Spinal cord (tissue), 10 donors: ENCODE measurements around the gene SFN. TPM values are rescaled to one million over a fixed set of nuclear protein-coding genes. Genes with fewer than 3 reads are reported as not detected.
A peak's percentile ranks its signal among the peaks of the same experiment; 100 is the strongest.
"Not testable (repeated sequence)": the region's sequence is repeated elsewhere in the genome, so short reads cannot be mapped to it uniquely, and the experiment has no call there.

Experiments used
- DNase-seq, 6 donors: peaks; one replicate each; pipeline versions ENCODE4 v3.0.0 to v3.0.0-alpha.2; 2013 to 2015; ENCODE audit warnings: low spot score in 6 of 6, low read depth in 4 of 6
- H3K27ac ChIP-seq: one replicate; pipeline ENCODE4 v1.5.1; 2013; ENCODE audit warnings: low read depth, low read length, control low read depth
- H3K27me3 ChIP-seq: one replicate; pipeline ENCODE4 v1.6.1; 2013; ENCODE audit warnings: low read length; ENCODE audit not compliant: control insufficient read depth, insufficient read depth
- H3K36me3 ChIP-seq: one replicate; pipeline ENCODE4 v1.6.1; 2013; ENCODE audit warnings: low read length; ENCODE audit not compliant: control insufficient read depth, insufficient read depth
- H3K4me1 ChIP-seq: one replicate; pipeline ENCODE4 v1.6.1; 2013; ENCODE audit warnings: low read length; ENCODE audit not compliant: control insufficient read depth, insufficient read depth
- H3K4me3 ChIP-seq: one replicate; pipeline ENCODE4 v1.5.1; 2013; ENCODE audit warnings: low read depth, low read length, control low read depth
- H3K9me3 ChIP-seq: one replicate; pipeline ENCODE4 v1.6.1; 2013; ENCODE audit warnings: low read length; ENCODE audit not compliant: control insufficient read depth, insufficient read depth
- WGBS: methylation state at CpG from one replicate; pipeline ENCODE4 v1.1.5; 2013; ENCODE audit warnings: missing lambda C conversion rate; ENCODE audit not compliant: insufficient coverage; 5-methylcytosine and 5-hydroxymethylcytosine counted together
- polyA plus RNA-seq, 2 donors: library from polyadenylated mRNA; unstranded; fragments of 120-200 nt; gene quantifications; one replicate each; pipeline ENCODE4 v1.2.1, GENCODE V29; 2013; ENCODE audit not compliant: insufficient read length in 2 of 2
- total RNA-seq, 2 donors: library from RNA; depleted of rRNA in 1 of 2; stranded (reverse); fragments of 120-200 nt in 1 of 2; fragments of >200 nt in 1 of 2; gene quantifications; one replicate each; pipeline versions ENCODE4 v1.2.3 to v1.2.4, GENCODE V29; 2013 to 2014
- donor health status: healthy.

The SFN gene
- total and polyA plus RNA-seq, 4 donors = 0.30 to 0.66 (median 0.32) TPM; not detected in 1

DNA sequence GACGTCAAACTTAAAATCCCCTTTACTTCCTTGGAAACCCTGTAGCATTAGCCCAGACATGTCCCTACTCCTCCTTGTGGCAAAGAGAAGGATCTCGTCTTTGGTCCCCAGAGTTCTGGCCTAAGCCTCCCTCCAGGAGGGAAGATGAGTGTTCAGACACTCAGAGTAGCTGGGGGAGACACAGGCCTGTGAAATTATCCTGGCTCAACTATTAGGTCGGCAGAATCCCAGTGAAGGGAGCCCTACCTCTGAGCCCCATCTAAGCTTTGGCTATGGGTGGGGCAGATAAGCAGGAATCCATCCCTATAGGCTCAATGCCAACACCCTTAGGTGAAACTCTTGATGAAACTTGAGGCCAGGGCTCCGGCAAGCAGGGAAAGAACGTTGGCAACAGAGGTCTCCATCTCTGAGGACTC is 1.7 kb upstream of the SFN start:
- WGBS = 69% methylated on average over 3 of the region's 5 CpGs
- no peak overlapping the region for H3K27ac ChIP-seq
- DNase-seq = no peak
- H3K4me3 ChIP-seq = no peak overlapping the region
- H3K9me3 ChIP-seq = no peaks in the 10 kb centered on the region
- no peaks in the 10 kb centered on the region for H3K27me3 ChIP-seq
- H3K4me1 ChIP-seq = peaks cover 26% of the 10 kb centered on the region
- peaks cover 32% of the 10 kb centered on the region for H3K36me3 ChIP-seq

DNA sequence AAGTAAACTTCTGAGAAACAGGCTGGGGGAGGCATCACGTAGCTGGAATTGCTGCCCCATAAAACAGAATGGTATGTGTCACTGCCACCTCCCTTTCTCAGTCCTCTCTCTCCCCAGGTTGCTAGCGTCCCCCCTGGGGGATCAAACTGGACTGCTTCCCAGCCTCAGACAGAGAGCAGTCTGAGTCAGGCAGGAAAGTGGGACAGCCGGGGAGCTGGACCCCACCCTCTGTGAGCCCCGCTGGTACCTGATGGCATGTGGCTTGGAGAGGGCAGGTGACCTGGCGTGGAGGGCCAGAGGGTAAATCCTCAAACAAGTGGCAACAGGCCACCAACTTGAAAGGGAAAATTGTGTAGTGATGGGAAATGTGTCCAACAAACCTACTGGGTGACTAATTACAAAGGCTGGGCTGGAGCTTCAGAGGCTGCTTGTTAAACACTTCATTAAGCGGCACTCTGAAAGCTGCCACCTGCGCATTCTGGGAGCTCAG is 1.0 kb upstream of the SFN start:
- WGBS = 78% methylated on average over 6 of the region's 7 CpGs
- H3K4me1 ChIP-seq = peaks cover 26% of the 10 kb centered on the region
- H3K27ac ChIP-seq = no peak overlapping the region
- H3K4me3 ChIP-seq = no peak overlapping the region
- H3K36me3 ChIP-seq = peaks cover 25% of the 10 kb centered on the region
- no peak for DNase-seq
- H3K27me3 ChIP-seq = no peaks in the 10 kb centered on the region
- no peaks in the 10 kb centered on the region for H3K9me3 ChIP-seq

DNA sequence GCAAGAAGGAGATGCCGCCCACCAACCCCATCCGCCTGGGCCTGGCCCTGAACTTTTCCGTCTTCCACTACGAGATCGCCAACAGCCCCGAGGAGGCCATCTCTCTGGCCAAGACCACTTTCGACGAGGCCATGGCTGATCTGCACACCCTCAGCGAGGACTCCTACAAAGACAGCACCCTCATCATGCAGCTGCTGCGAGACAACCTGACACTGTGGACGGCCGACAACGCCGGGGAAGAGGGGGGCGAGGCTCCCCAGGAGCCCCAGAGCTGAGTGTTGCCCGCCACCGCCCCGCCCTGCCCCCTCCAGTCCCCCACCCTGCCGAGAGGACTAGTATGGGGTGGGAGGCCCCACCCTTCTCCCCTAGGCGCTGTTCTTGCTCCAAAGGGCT is 732 bp downstream of the SFN start:
- Histone ChIP-seq H3K27me3 (no peaks in the 10 kb centered on the region), H3K27ac (no peak overlapping the region), H3K9me3 (no peaks in the 10 kb centered on the region), H3K4me1 (peaks cover 26% of the 10 kb centered on the region), H3K4me3 (no peak overlapping the region), H3K36me3 (peaks cover 13% of the 10 kb centered on the region)
- 73% methylated on average over 8 of the region's 20 CpGs for WGBS
- DNase-seq = no peak

DNA sequence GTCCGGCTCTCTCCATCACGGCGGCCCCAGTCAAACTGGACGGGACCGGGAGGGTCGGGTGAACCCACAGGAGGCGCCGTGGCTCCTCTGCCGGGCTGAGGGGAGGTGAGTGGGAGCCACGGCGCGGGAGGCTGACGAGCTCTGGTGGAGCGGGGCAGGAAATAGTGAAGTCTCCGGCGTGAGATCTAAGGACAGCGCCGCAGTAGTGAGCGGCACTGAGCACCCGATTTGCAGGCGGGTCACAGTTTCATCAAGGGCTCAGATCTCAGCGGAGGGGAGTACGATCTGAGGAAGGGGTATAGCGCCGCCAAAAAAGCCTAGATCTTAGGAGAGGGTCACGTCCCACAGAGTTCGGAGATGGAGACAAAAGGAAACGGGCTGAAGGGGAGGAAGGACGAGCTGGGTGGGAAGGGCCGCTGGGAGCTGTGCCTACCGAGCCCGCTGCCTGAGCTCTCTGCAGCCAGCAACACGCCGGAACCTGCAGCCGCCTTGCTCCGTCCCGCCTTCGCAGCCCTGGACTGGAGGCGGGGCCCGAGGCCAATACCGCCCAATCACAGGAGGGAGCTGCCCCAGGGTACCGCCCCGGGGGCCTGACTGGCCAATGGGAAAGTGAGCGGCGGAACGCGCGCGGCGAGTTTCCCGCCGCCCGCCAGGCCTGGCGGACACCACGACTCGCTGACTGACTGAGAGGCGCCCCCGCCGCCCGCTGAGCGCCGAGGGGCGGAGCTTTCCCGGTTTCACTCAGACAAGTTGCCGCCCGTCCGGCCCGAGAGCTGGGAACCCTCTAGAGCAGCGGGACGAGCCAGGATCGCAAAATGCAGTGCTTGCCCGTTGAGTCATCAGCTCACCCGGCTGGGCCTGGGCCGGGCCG is 1.9 kb downstream of the SFN start:
- no peaks in the 10 kb centered on the region for H3K27me3 ChIP-seq
- peak overlapping the region; percentile 93 for H3K27ac ChIP-seq
- 0% methylated on average over 75 of the region's 75 CpGs for WGBS
- H3K4me3 ChIP-seq = peak overlapping the region; percentile 78
- H3K9me3 ChIP-seq = no peaks in the 10 kb centered on the region
- peak; percentile 87 to 99 (median 94) for DNase-seq
- H3K4me1 ChIP-seq = peaks cover 26% of the 10 kb centered on the region
- peaks cover 8% of the 10 kb centered on the region for H3K36me3 ChIP-seq

DNA sequence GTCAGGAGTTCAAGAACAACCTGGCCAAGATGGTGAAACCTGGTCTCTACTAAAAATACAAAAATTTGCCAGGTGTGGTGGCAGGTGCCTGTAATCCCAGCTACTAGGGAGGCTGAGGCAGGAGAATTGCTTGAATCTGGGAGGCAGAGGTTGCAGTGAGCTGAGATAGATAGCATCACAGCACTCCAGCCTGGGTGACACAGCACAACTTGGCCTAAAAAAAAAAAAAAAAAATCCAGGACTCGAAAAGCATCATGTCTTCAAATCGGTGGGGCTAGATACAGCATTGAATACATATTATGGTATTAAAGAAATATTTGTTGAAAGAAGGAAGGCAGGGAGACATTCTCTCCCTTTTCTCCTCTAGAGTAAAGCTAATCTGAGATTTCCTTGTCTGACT is 10.1 kb downstream of the SFN start:
- H3K9me3 ChIP-seq, H3K27me3 ChIP-seq, H3K4me1 ChIP-seq, H3K27ac ChIP-seq, H3K4me3 ChIP-seq, DNase-seq: not testable (repeated sequence)
- peaks cover 15% of the 10 kb centered on the region for H3K36me3 ChIP-seq
- no CpG with 5 or more reads among the region's 2 CpGs for WGBS

DNA sequence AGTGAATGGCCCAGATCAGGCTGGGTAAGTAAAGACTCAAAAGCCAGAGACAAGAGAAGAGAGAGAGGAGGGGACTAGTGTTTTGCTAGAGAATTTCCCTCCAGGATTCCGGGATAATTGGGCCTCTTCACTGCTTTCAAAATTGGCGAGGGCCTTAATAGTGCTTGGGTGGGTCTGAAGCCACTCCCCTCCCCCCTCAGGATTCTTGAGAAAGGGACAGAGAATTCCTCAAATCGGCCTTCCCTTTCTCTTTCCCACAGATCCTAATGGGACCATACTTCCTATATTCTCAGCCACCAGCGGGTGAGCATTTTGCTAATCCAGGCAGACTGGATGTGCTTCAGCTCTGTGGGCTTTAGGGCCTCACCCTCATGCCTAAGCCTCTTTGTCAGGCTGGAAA is 11.9 kb downstream of the SFN start:
- H3K4me1 ChIP-seq = peaks cover 3% of the 10 kb centered on the region
- peaks cover 31% of the 10 kb centered on the region for H3K36me3 ChIP-seq
- DNase-seq = no peak
- no peaks in the 10 kb centered on the region for H3K9me3 ChIP-seq
- H3K27me3 ChIP-seq = no peaks in the 10 kb centered on the region
- 65% methylated on average over 2 of the region's 4 CpGs for WGBS
- H3K27ac ChIP-seq = no peak overlapping the region
- H3K4me3 ChIP-seq = no peak overlapping the region

DNA sequence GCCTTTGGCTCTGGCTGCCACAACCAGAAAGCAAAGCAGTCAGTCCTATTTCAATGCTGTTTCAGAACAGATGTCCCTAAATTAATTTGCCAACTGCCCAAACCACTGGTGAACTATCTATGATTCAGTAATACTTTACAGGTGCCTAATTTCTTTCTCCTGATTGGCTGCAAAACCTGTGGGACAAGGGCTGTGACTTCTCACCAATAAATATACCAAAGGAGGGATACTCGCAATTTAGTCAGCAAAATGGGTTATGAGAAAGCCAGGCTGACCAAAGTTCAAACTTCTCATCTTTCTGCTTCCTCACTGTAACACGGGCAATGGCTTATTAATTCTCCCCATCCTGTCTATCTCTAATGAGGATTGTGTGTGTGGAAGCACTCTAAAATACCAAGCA is 14.4 kb downstream of the SFN start:
- Histone ChIP-seq H3K4me1 (peaks cover 3% of the 10 kb centered on the region), H3K4me3 (no peak overlapping the region), H3K27me3 (no peaks in the 10 kb centered on the region), H3K9me3 (no peaks in the 10 kb centered on the region), H3K36me3 (peaks cover 49% of the 10 kb centered on the region), H3K27ac (no peak overlapping the region)
- DNase-seq = no peak
- WGBS = no CpG with 5 or more reads among the region's 2 CpGs

DNA sequence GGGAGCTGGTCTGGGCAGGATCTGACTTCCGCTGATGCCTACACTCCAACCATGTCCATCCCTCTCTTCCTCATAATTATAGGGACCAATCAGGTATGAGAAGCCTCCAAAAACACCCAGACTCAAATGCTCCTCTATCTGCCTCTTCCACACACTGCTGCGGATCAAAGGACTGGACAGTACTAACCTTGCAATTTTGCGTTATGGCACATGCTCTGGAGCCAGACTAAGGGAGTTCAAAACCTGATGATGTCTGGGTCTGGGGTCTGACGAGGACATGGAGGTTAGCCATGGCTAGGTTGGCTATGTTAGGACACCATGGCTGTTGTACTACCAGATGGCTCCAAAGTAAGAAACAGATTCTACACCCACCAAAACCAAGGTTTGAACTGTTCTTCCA is 16.8 kb downstream of the SFN start:
- Histone ChIP-seq H3K27me3 (no peaks in the 10 kb centered on the region), H3K9me3 (no peaks in the 10 kb centered on the region), H3K27ac (no peak overlapping the region), H3K4me1 (peaks cover 3% of the 10 kb centered on the region), H3K4me3 (no peak overlapping the region), H3K36me3 (peaks cover 68% of the 10 kb centered on the region)
- DNase-seq = no peak
- no CpG with 5 or more reads among the region's 4 CpGs for WGBS

DNA sequence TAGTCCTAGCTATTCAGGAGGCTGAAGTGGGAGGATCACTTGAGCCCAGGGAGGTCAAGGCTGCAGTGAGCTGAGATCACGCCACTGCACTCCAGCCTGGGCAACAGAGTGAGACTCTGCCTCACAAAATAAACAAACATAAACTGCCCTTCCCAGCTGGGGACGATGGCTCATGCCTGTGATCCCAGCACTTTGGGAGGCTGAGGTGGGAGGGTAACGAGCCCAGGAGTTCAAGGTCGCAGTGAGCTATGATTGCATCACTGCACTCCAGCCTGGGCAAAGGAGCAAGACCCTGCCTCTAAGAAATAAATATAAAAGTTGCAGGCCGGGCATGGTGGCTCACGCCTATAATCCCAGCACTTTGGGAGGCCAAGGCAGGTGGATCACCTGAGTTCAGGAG is 18.7 kb downstream of the SFN start:
- WGBS = 100% methylated on average over 4 of the region's 6 CpGs
- H3K4me1 ChIP-seq, H3K27ac ChIP-seq, H3K27me3 ChIP-seq, H3K9me3 ChIP-seq, H3K4me3 ChIP-seq, DNase-seq: not testable (repeated sequence)
- H3K36me3 ChIP-seq = peaks cover 82% of the 10 kb centered on the region
